Activated CD4-positive, alpha-beta memory T cell treated with anti-CD3 and anti-CD28 coated beads, Interleukin-2, amount 10 ng/mL, durations not matched to agents 7 days and 5 days (primary cell): Measurements from ENCODE around the gene LRRC59. TPM values are rescaled to one million over a fixed set of nuclear protein-coding genes. Genes with fewer than 3 reads are reported as not detected.
A peak's percentile ranks its signal among the peaks of the same experiment; 100 is the strongest.

ENCODE experiments used
- CTCF ChIA-PET: fragments of 350-600 bp; sonication (Branson Sonifier 250); formaldehyde crosslinking; loops from one replicate; lab custom pipeline; 2021; ENCODE audit warnings: antibody characterized with exemption, inconsistent platforms; lab: Charles Lee
- POLR2A ChIA-PET: fragments of 350-600 bp; sonication (Branson Sonifier 250); formaldehyde crosslinking; loops from one replicate; lab custom pipeline; 2021; ENCODE audit warnings: antibody characterized with exemption; lab: Charles Lee
- DNase-seq: peaks from one replicate; pipeline ENCODE4 v3.0.0-alpha.2; 2020
- H3K27ac Mint-ChIP-seq: one replicate; pipeline ENCODE4 v1.8.0; 2021; ENCODE audit warnings: mild to moderate bottlenecking, mixed read lengths
- H3K27me3 Mint-ChIP-seq: one replicate; pipeline ENCODE4 v1.8.0; 2021; ENCODE audit warnings: mixed read lengths
- H3K36me3 Mint-ChIP-seq: one replicate; pipeline ENCODE4 v1.8.0; 2021; ENCODE audit warnings: low read depth, mixed read lengths
- H3K4me1 Mint-ChIP-seq: one replicate; pipeline ENCODE4 v1.8.0; 2021; ENCODE audit warnings: mixed read lengths
- H3K4me3 Mint-ChIP-seq: one replicate; pipeline ENCODE4 v1.8.0; 2021; ENCODE audit warnings: mild to moderate bottlenecking, mixed read lengths
- H3K9me3 Mint-ChIP-seq: one replicate; pipeline ENCODE4 v1.8.0; 2021; ENCODE audit warnings: mixed read lengths
- total RNA-seq, 2 experiments: library from RNA; stranded (reverse); gene quantifications; one replicate each; pipeline ENCODE4 v1.2.3, GENCODE V29; 2021

The LRRC59 gene
- 10 to 100 TPM; 67.1 to 68.9 TPM for total RNA-seq

DNA sequence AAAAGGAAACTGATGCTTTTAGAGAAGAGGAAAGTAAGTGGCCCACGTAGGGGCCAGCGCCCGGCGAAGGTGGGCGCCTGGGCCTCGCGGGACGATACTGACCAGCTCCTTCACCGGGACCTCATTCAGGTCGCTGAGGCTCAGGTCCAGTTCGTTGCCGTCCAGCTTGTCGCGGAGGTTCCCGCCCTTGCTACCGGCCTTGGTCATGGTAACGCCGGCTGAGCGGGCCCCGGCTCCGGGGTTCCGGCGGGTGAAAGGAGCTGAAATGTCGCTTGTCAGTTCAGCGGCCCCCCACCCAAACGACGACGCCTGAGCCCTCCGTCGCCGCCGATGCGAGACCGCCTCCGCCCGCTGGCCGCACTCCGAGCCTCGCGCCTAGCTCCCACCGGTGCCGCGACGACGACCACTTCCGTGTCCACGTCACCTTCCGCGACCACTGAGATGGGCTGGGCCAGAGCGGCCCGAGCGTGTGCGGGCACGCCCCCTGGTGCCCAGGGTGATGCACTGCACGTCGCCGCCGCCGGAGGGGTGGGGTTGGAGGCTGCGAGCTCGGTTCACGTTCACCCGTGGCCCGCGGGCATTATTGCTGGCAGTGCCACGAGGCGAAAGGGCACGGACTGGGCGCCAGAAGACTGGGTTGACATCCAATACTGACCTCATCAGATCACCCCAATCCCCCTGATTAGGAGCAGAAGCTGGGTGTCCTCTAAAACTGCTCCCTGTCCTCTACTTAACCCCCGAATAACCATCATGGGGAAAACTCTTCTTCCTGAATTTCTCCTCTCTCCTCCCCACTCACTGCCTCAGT lies at the start of gene LRRC59:
Gene LRRC59 (minus strand): TSS at position 413 of the 808 bp plus-strand sequence. CDS start 206 bp downstream, at position 207.
- Mint-ChIP-seq H3K27me3 (no peaks in the 10 kb centered on the region), H3K4me1 (peaks cover 30% of the 10 kb centered on the region), H3K9me3 (peaks cover 2% of the 10 kb centered on the region), H3K36me3 (peaks cover 36% of the 10 kb centered on the region), H3K4me3 (peak within 1 kb of the TSS; percentile 82), H3K27ac (peak within 1 kb of the TSS; percentile 88)
- ChIA-PET CTCF (interaction anchor here (0.6 to 3.8 kb wide), 45 partner anchors 8 to 598 kb away, joined by 3 to 75 read pairs (median 7); partner anchors contain the start of genes ACSF2, CHAD, COL1A1 and EME1), POLR2A (interaction anchor here (0.7 to 6.4 kb wide), 23 partner anchors 8 to 324 kb away, joined by 3 to 142 read pairs (median 5); partner anchors contain the start of genes ACSF2, EME1, MRPL27 and XYLT2)
- peak; percentile 93 for DNase-seq

DNA sequence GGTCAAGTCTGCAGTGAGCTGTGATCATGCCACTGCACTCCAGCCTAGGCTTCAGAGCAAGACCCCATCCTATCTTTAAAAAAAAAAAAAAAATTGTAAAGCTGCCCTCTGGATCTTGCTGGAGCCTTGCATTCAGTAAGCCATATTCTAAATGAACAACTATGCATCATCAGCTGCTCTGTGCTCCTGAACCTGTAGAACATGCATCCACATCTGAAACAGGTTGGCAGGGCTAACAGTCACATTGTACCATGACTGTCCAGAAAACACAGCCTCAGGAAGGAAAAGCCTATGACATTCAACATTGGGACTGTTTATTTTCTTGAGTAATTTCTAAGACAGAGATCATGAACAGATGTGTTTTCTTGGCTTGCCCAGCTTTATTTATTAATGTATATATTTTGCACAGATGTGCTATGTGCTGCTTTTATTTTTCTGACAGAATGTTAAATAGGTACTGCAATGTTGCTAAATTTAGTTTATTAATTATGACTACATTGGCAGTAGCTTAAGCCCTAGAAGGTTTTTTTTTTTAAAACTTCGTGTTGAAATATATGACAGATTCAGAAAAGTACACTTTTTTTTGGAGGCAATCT lies 48.5 kb upstream of the LRRC59 start:
- H3K4me3 Mint-ChIP-seq = no peak overlapping the region
- DNase-seq = no peak
- ChIA-PET POLR2A (interaction anchor here (0.6 kb wide), 1 partner anchor 97 kb away, joined by 3 read pairs; no protein-coding TSS in a partner anchor), CTCF (interaction anchor here (0.6 kb wide), 1 partner anchor 577 kb away, joined by 3 read pairs; no protein-coding TSS in a partner anchor)
- H3K4me1 Mint-ChIP-seq = no peaks in the 10 kb centered on the region
- H3K27me3 Mint-ChIP-seq = no peaks in the 10 kb centered on the region
- H3K27ac Mint-ChIP-seq = no peak overlapping the region
- peaks cover 2% of the 10 kb centered on the region for H3K36me3 Mint-ChIP-seq
- no peaks in the 10 kb centered on the region for H3K9me3 Mint-ChIP-seq

DNA sequence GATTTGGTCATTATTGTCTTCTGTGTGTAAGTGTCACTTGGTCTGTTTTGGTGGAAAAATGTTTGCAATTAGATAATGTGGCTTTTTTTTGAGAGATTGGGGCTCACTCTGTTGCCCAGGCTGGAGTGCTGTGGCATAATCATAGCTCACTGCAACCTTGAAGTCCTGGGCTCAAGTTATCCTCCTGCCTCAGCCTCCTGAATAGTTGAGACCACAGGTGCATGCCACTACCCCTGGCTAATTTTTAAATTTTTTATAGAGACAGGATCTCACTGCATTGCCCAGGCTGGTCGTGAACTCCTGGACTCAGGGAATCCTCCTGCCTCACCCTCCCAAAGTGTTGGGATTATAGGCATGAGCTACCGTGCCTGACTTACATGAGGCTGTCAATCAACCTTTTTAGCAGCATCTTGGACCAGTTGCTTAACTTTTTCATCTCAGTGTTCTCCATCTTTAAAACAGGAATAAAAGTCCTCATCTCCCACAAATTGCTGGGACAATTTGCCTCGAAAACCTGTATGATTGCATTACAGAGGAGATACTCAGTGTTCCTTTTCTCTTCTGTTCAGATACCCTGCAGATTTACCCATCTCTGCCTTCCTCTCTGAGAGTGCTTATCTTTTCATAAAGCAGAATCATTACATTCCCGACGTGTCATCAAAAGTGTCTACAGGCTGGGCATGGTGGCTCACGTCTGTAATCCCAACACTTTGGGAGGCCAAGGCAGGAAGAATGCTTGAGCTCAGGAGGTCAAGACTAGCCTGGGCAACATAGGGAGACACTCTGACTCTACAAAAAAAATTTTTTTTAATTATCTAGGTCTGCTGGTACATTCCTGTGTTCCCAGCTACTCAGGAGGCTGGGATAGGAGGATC lies 47.8 kb upstream of the LRRC59 start:
- Mint-ChIP-seq H3K27me3 (no peaks in the 10 kb centered on the region), H3K27ac (no peak overlapping the region), H3K4me3 (no peak overlapping the region), H3K9me3 (no peaks in the 10 kb centered on the region), H3K36me3 (peaks cover 2% of the 10 kb centered on the region), H3K4me1 (no peaks in the 10 kb centered on the region)
- ChIA-PET POLR2A (no interaction called here), CTCF (interaction anchor here (0.6 to 2.1 kb wide), 2 partner anchors 48 to 577 kb away, joined by 3 to 8 read pairs; partner anchors contain the start of gene LRRC59)
- no peak for DNase-seq

DNA sequence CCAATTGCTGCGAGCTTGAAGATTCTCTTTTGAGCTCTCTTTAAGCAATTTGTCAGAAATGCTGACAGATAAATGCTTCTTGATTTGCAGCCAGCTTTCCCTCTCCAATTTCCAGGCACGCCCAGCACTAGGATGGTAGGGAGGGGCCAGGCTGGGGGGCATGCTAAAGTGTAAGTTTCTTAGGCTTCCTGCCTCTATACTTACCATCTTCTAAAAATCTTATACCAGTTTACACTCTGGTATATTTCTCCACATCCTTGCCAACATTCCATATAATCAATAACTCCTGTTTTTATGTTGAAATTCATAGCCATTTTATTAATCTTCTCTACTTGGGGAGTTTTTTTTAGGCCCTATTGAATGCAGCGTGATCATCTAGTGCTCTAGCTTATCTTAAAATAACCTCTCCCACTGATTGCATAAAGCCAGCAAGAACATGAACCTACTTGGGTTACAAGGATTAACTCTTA lies 46.2 kb upstream of the LRRC59 start:
- Mint-ChIP-seq H3K36me3 (no peaks in the 10 kb centered on the region), H3K9me3 (no peaks in the 10 kb centered on the region), H3K4me1 (no peaks in the 10 kb centered on the region), H3K27ac (no peak overlapping the region), H3K4me3 (no peak overlapping the region), H3K27me3 (no peaks in the 10 kb centered on the region)
- POLR2A ChIA-PET = no interaction called here
- CTCF ChIA-PET = interaction anchor here (1.1 to 2.1 kb wide), 3 partner anchors 9 to 81 kb away, joined by 3 to 8 read pairs (median 8); partner anchors contain the start of gene LRRC59
- DNase-seq = no peak

DNA sequence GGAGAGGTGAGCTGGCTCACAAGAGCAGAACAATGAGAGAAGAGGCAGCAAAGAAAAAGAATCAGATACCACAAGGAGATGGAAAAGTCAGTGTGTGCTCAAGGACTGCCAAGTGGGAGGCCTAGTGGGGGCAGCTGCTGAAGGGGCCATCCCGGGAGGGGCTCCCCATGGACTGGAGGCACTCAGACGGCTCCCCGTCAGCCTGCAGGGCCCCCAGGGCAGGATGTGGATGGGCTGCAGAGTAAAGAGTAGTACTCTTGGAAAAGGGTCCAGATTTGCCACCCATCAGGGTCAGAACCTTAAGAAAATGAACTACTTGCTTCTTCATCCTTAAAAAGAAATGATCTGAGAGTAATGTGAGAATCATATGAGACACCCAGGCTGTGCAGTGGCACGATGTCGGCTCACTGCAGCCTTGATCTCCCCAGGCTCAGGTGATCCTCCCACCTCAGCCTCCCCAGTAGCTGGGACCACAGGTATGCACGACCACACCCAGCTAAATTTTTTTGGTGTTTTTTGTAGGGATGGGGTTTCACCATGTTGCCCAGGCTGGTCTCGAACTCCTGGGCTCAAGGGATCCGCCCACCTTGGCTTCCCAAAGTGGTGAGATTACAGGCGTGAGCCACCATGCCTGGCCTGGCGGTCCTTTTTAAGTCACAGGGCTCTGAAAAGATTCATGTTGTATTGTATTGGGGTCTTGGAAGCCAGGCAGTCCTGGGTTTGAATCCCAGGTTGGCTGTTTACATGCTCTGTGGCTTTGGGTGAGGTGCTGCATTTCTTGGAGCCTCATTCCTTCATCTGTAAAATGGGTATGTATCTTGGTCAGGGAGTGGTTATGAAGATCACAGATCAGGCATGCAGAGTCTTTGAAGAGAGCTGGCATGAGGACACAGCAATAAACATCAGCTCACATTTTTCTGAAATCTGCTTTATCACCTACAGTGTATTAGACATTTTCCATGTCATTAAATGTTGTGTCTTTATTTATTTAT lies 43.8 kb upstream of the LRRC59 start:
- CTCF ChIA-PET = no interaction called here
- no peaks in the 10 kb centered on the region for H3K36me3 Mint-ChIP-seq
- H3K4me1 Mint-ChIP-seq = no peaks in the 10 kb centered on the region
- POLR2A ChIA-PET = interaction anchor here (0.7 to 1.6 kb wide), 3 partner anchors 9 to 64 kb away, joined by 3 to 4 read pairs (median 4); no protein-coding TSS in a partner anchor
- no peak overlapping the region for H3K4me3 Mint-ChIP-seq
- H3K9me3 Mint-ChIP-seq = no peaks in the 10 kb centered on the region
- no peak overlapping the region for H3K27ac Mint-ChIP-seq
- no peaks in the 10 kb centered on the region for H3K27me3 Mint-ChIP-seq
- no peak for DNase-seq

DNA sequence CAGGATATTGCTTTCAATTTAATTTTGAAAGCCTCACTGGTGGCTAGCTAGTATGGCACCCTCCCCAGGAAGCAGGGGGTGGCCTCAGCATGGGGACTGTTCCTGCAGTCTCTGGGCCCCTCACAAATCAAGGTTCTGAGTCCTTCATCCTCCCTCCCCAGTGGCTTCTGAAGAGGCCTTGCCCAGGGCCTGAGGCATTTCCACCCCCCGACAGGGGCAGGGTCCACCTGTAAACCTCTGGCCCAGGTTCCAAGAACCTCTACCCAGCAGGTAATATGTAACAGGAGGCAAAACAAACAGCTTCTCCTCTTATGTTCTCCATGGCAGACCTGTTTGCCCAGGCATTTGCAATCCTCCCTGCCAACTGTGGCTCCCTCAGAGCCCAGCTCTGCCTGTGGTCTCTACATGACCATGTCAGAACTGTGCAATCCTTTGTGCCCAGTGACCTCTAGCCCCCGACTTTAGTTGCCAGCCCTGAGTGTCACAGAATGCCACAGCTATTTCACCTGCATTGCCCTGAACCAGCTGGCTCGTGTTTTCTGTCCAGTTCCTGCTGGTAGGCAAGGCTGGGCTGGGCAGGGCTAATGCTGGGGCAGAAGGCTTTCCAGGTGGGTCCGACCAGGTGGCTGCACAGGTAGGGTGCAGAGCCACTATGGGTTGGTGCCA lies 43.0 kb upstream of the LRRC59 start:
- Mint-ChIP-seq H3K4me3 (no peak overlapping the region), H3K27me3 (no peaks in the 10 kb centered on the region), H3K4me1 (no peaks in the 10 kb centered on the region), H3K36me3 (no peaks in the 10 kb centered on the region), H3K27ac (no peak overlapping the region), H3K9me3 (no peaks in the 10 kb centered on the region)
- POLR2A ChIA-PET = no interaction called here
- CTCF ChIA-PET = no interaction called here
- DNase-seq = no peak

DNA sequence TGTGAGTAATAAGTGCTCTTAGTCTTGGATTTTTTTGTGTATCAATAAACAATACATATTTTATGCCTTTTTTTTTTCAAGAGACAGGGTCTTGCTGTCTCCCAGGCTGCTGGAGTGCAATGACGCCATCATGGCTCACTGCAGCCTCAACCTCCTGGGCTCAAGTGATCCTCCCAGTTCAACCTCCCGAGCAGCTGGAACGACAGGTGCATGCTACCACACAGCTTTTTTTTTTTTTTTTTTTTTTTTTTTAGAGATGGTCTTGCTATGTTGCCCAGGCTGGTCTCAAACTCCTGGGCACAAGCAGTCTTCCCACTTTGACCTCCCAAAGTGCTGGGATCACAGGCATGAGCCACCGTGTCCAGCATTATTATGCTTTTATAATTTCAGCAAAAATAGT lies 41.7 kb upstream of the LRRC59 start:
- Mint-ChIP-seq H3K4me3 (no peak overlapping the region), H3K36me3 (no peaks in the 10 kb centered on the region), H3K27me3 (no peaks in the 10 kb centered on the region), H3K9me3 (no peaks in the 10 kb centered on the region), H3K4me1 (peaks cover under 1% of the 10 kb centered on the region), H3K27ac (no peak overlapping the region)
- POLR2A ChIA-PET = no interaction called here
- CTCF ChIA-PET = no interaction called here
- DNase-seq = no peak

DNA sequence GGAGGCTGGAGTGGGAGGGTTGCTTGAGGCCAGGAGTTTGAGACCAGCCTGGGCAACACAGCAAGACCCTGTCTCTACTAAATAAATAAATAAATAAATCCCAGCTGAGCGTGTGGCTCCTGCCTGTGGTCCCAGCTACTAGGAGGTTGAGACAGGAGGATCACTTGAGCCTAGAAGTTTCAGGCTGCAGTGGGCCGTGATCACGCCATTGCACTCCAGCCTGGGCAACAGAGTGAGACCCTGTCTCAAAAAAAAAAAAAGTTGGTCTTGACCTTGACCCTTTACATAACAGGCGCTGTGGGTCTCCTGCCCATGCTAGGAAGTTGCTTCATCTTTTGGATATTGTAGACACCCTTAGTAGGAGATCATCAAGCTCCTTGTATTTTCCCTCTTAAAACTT lies 40.1 kb upstream of the LRRC59 start:
- ChIA-PET POLR2A (no interaction called here), CTCF (interaction anchor here (1.0 to 1.8 kb wide), 3 partner anchors 40 to 75 kb away, joined by 3 to 7 read pairs (median 4); partner anchors contain the start of gene LRRC59)
- H3K27me3 Mint-ChIP-seq = no peaks in the 10 kb centered on the region
- DNase-seq = no peak
- H3K4me3 Mint-ChIP-seq = no peak overlapping the region
- H3K36me3 Mint-ChIP-seq = no peaks in the 10 kb centered on the region
- peaks cover 4% of the 10 kb centered on the region for H3K4me1 Mint-ChIP-seq
- no peaks in the 10 kb centered on the region for H3K9me3 Mint-ChIP-seq
- H3K27ac Mint-ChIP-seq = no peak overlapping the region

DNA sequence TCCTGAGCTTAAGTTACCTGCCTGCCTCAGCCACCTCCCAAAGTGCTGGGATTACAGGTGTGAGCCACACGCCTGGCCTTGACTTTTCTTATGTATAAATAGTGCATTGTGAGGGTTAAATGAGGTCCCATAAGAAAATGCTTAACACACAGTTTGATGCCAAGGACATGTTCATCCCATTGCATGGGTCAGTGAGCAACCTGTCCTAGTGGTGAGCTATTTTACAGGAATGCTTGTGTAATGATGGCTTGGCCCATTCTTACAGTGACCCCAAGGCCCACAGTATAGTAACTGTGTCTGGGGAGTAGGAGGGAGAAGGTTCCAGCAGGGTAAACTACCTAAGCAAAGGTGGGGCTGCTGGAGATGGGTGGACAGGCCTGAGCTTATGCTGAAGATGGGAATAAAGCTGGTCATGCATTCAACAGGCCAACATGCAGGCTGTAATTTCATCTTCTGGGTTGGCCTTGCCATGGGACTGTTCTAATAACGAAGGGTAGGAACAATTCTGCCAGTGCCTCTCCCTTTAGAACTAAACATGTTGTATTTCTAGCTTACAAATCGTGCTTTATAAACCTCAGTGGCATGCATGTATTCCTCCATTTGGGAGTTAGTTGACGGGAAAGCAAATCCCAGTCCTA lies 34.9 kb upstream of the LRRC59 start:
- POLR2A ChIA-PET = interaction anchor here (0.8 to 3.8 kb wide), 4 partner anchors 10 to 35 kb away, joined by 3 to 19 read pairs (median 4); partner anchors contain the start of gene LRRC59
- Mint-ChIP-seq H3K9me3 (no peaks in the 10 kb centered on the region), H3K4me1 (peaks cover 13% of the 10 kb centered on the region), H3K4me3 (no peak overlapping the region), H3K27me3 (no peaks in the 10 kb centered on the region), H3K36me3 (no peaks in the 10 kb centered on the region), H3K27ac (no peak overlapping the region)
- CTCF ChIA-PET = interaction anchor here (0.8 to 4.0 kb wide), 3 partner anchors 35 to 71 kb away, joined by 3 to 14 read pairs (median 4); partner anchors contain the start of genes LRRC59 and RSAD1
- no peak for DNase-seq

DNA sequence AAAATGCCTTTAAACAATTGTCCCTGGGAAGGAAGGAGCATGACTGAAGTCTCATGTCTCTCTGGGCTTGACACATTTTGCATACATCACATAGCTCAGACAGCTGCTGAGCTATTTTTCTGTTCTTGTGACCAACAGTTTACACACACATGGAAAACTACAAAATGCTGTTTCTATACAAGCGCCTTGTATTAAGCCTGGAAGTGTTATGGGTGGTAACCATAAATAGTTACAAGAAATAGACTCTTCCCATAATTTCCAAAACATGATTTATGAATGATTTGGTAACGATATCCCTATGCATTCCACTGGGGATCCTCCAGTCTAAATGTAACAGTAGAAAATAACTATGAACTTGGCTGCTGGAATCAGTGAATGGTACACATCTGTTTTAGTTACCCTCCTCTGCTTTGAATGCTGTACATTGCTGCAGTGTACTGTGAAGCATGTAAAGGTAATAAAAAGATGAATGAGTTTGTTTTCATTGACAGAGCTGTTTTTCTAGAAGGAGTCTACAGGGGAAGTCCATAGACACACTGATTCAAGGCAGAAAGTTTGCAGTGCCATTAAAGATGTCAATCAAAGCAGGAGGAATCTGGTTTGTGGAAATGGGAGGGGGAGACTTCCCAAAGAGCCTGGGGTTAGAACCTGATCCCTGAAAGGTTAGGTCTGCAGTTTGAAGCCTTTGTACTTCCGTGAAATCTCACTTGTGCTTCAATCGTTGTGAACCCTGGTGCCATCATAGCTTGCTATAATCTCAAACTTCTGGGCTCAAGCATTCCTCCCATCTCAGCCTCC lies 33.7 kb upstream of the LRRC59 start:
- CTCF ChIA-PET = interaction anchor here (1.0 to 4.0 kb wide), 3 partner anchors 34 to 49 kb away, joined by 3 to 14 read pairs (median 4); partner anchors contain the start of genes LRRC59 and RSAD1
- H3K36me3 Mint-ChIP-seq = no peaks in the 10 kb centered on the region
- no peak for DNase-seq
- no peaks in the 10 kb centered on the region for H3K27me3 Mint-ChIP-seq
- H3K27ac Mint-ChIP-seq = no peak overlapping the region
- no peaks in the 10 kb centered on the region for H3K9me3 Mint-ChIP-seq
- H3K4me1 Mint-ChIP-seq = peaks cover 19% of the 10 kb centered on the region
- no peak overlapping the region for H3K4me3 Mint-ChIP-seq
- POLR2A ChIA-PET = interaction anchor here (0.7 to 3.8 kb wide), 2 partner anchors 34 to 85 kb away, joined by 3 to 19 read pairs; partner anchors contain the start of genes LRRC59 and XYLT2
